GM20000 (cell line): ENCODE results near the gene NAALADL2.

Experiments used
- DNase-seq: peaks from one replicate; pipeline ENCODE4 v3.0.0; 2012; ENCODE audit warnings: low spot score
- TF ChIP-seq, protein P1 (sequence below): IDR thresholded peaks from 2 replicates; pipeline ENCODE4 v1.5.1; 2012; ENCODE audit warnings: mild to moderate bottlenecking, control low read depth; ENCODE audit errors: extremely low read depth, missing control alignments

Gene NAALADL2

GRCh38 chr3:175726228-175726627 is 867.1 kb downstream of the NAALADL2 start:
- no peak for DNase-seq
- TF ChIP-seq, protein P1, sequence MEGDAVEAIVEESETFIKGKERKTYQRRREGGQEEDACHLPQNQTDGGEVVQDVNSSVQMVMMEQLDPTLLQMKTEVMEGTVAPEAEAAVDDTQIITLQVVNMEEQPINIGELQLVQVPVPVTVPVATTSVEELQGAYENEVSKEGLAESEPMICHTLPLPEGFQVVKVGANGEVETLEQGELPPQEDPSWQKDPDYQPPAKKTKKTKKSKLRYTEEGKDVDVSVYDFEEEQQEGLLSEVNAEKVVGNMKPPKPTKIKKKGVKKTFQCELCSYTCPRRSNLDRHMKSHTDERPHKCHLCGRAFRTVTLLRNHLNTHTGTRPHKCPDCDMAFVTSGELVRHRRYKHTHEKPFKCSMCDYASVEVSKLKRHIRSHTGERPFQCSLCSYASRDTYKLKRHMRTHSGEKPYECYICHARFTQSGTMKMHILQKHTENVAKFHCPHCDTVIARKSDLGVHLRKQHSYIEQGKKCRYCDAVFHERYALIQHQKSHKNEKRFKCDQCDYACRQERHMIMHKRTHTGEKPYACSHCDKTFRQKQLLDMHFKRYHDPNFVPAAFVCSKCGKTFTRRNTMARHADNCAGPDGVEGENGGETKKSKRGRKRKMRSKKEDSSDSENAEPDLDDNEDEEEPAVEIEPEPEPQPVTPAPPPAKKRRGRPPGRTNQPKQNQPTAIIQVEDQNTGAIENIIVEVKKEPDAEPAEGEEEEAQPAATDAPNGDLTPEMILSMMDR, result no peak

DNA sequence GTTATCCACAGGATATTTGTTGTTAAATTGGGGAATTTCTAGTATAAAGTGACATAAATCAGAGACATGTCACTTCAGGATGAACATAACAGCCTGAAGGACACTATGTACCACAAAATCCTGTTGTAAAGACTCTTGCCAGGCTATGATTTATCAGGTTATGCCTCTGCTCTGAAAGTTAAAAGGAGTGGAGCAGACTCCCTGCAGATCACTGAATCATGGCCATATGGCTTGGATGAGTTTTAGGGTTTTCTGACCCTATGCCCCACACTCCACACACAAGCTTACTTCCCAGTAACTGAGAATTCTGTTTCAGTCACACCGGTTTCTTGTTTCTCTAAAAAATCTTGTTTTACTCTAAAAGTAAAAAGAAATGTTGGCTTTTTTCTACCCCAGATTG is 869.4 kb downstream of the NAALADL2 start:
- no peak for DNase-seq
- TF ChIP-seq, protein P1, result no peak

DNA sequence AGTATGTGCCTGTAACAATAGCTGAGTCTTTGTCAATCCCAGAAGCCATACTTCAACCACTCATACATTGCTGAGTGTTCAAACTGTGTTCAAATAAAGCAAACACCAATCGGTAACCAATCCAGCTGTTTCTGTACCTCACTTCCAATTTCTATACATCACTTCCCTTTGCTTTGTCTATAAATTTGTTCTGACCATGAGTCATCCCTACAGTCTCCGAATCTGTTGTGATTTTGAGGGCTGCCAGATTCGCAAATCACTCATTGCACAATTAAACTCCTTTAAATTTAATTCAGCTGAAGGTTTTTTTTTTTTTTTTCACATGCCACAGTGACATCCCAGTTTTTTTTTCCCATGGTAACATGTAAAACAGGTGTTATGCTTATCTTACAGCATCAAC is 870.3 kb downstream of the NAALADL2 start:
- TF ChIP-seq, protein P1, result no peak
- no peak for DNase-seq

GRCh38 chr3:175731543-175731942 is 872.4 kb downstream of the NAALADL2 start:
- no peak for DNase-seq
- TF ChIP-seq, protein P1, result no peak

- no peak for DNase-seq
- TF ChIP-seq, protein P1, result no peak
Measured at GRCh38 chr3:175732017-175732416, 872.9 kb downstream of the NAALADL2 start.

GRCh38 chr3:175735866-175736265 is 876.7 kb downstream of the NAALADL2 start:
- DNase-seq, result no peak
- TF ChIP-seq, protein P1, result no peak

GRCh38 chr3:175737646-175738572 is 878.8 kb downstream of the NAALADL2 start:
- DNase-seq, result no peak
- TF ChIP-seq, protein P1, result no peak
